BLaER1 (cell line): ENCODE measurements around the gene IRX1.

Experiments
- H3K27ac ChIP-seq: shearing (Covaris generic); formaldehyde crosslinking; 2 replicates; pipeline ENCODE4 v1.8.1; 2022
- H3K27me3 ChIP-seq: shearing (Covaris generic); formaldehyde crosslinking; 2 replicates; pipeline ENCODE4 v1.8.1; 2022
- H3K36me3 ChIP-seq: shearing (Covaris generic); formaldehyde crosslinking; 2 replicates; pipeline ENCODE4 v1.8.1; 2022
- H3K4me1 ChIP-seq: shearing (Covaris generic); formaldehyde crosslinking; 2 replicates; pipeline ENCODE4 v1.8.1; 2022
- H3K4me2 ChIP-seq: shearing (Covaris generic); formaldehyde crosslinking; 2 replicates; pipeline ENCODE4 v1.8.1; 2022
- H3K4me3 ChIP-seq: shearing (Covaris generic); formaldehyde crosslinking; 2 replicates; pipeline ENCODE4 v1.8.1; 2022
- H3K9ac ChIP-seq: shearing (Covaris generic); formaldehyde crosslinking; 2 replicates; pipeline ENCODE4 v1.8.1; 2022
- H3K9me3 ChIP-seq: shearing (Covaris generic); formaldehyde crosslinking; 2 replicates; pipeline ENCODE4 v1.8.1; 2022
- H4K20me1 ChIP-seq: shearing (Covaris generic); formaldehyde crosslinking; 2 replicates; pipeline ENCODE4 v1.8.1; 2022
- Cebpa-rat ChIP-seq: shearing (Covaris generic); IDR thresholded peaks from 2 replicates; pipeline ENCODE4 v1.8.1; 2022

The IRX1 gene

GRCh38 chr5:3607541-3608181 is 12.0 kb downstream of the IRX1 start:
- Histone ChIP-seq H3K9ac (no peak overlapping the region), H4K20me1 (peaks cover 64% of the 10 kb centered on the region), H3K4me2 (peak overlapping the region; percentile 91), H3K27me3 (peaks cover 40% of the 10 kb centered on the region), H3K36me3 (peaks cover 36% of the 10 kb centered on the region), H3K27ac (peak overlapping the region; percentile 57; the same call in 1 of the 2 replicates), H3K9me3 (no peaks in the 10 kb centered on the region; the same call in 1 of the 2 replicates), H3K4me3 (no peak overlapping the region), H3K4me1 (peaks cover 80% of the 10 kb centered on the region)
- no peak for TF ChIP-seq Cebpa-rat

- TF ChIP-seq Cebpa-rat: peak; percentile 21; the same call in 1 of the 2 replicates
- H3K4me1 ChIP-seq: peaks cover 67% of the 10 kb centered on the region
- peak overlapping the region; percentile 49; the same call in 1 of the 2 replicates for H3K9ac ChIP-seq
Observed at GRCh38 chr5:3609120-3609681, 13.6 kb downstream of the IRX1 start.

GRCh38 chr5:3612591-3613042 is 17.0 kb downstream of the IRX1 start:
- no peaks in the 10 kb centered on the region for H3K9me3 ChIP-seq
- no peak overlapping the region for H3K27ac ChIP-seq
- peaks cover 45% of the 10 kb centered on the region for H3K36me3 ChIP-seq
- H3K4me3 ChIP-seq: no peak overlapping the region
- H3K9ac ChIP-seq: no peak overlapping the region
- H4K20me1 ChIP-seq: peaks cover 14% of the 10 kb centered on the region
- H3K4me1 ChIP-seq: peaks cover 47% of the 10 kb centered on the region
- no peak overlapping the region for H3K4me2 ChIP-seq
- no peak for TF ChIP-seq Cebpa-rat
- H3K27me3 ChIP-seq: no peaks in the 10 kb centered on the region

More at GRCh38 chr5:3609120-3609681, 13.6 kb downstream of the IRX1 start:
- Histone ChIP-seq H4K20me1 (peaks cover 48% of the 10 kb centered on the region), H3K9me3 (no peaks in the 10 kb centered on the region; the same call in 1 of the 2 replicates), H3K27ac (peak overlapping the region; percentile 57), H3K36me3 (peaks cover 29% of the 10 kb centered on the region), H3K4me2 (peak overlapping the region; percentile 91), H3K4me3 (peak overlapping the region; percentile 40), H3K27me3 (peaks cover 24% of the 10 kb centered on the region)

- Histone ChIP-seq H3K27ac (no peak overlapping the region), H3K4me1 (peaks cover 36% of the 10 kb centered on the region), H3K36me3 (peaks cover 46% of the 10 kb centered on the region)
Observed at GRCh38 chr5:3613726-3614125, 18.1 kb downstream of the IRX1 start.

DNA sequence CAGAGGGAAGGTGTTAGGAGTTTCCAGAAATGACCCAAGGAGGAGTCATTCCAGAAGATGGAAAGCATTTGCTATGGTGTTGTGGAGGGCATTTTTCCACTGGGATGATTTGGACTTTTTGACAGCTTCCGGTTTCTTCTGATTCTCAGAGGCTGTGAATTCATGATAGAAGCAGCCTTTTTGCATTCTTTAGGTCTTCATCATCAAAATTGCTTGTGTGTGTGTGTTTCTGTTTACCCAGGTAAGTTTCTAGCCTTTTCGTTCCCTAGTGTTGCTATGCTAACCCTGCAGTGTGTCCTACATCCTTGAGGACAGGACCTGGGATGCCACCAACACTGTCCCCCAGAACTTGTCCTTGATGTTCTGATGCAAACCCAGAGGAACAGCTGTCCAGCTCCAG is 19.6 kb downstream of the IRX1 start:
- Histone ChIP-seq H4K20me1 (no peaks in the 10 kb centered on the region), H3K27ac (no peak overlapping the region), H3K9ac (no peak overlapping the region), H3K4me2 (no peak overlapping the region), H3K36me3 (peaks cover 49% of the 10 kb centered on the region), H3K9me3 (no peaks in the 10 kb centered on the region), H3K4me1 (peaks cover 21% of the 10 kb centered on the region), H3K27me3 (no peaks in the 10 kb centered on the region), H3K4me3 (no peak overlapping the region)
- no peak for TF ChIP-seq Cebpa-rat

More at GRCh38 chr5:3613726-3614125, 18.1 kb downstream of the IRX1 start:
- Histone ChIP-seq H4K20me1 (0 out of 2 replicates have a peak, but pooled peaks cover 3% of the 10 kb centered on the region), H3K4me3 (no peak overlapping the region), H3K4me2 (no peak overlapping the region), H3K9ac (no peak overlapping the region), H3K27me3 (no peaks in the 10 kb centered on the region), H3K9me3 (no peaks in the 10 kb centered on the region)
- TF ChIP-seq Cebpa-rat: no peak

DNA sequence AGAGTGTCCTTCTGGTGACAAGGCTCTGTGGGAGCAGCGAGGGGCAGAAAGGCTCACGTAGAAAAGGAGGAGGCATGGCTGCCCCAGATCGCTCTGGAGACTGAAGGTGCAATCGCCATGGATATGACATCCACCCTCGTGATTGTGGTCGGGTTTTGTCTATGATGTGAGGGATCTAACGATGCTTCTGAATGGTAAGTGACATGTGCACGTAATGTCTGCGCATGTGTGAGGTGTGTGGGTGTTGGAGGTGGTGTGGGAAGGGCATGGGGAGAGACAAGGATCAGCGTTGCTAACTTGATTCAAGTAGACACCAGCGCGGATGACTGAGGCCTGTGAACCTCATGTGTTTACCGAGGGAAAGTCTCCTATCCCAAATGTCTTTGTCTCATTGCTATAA is 20.2 kb downstream of the IRX1 start:
- H4K20me1 ChIP-seq: no peaks in the 10 kb centered on the region
- no peak overlapping the region for H3K27ac ChIP-seq
- no peaks in the 10 kb centered on the region for H3K9me3 ChIP-seq
- TF ChIP-seq Cebpa-rat: no peak
- no peak overlapping the region for H3K4me3 ChIP-seq
- peaks cover 15% of the 10 kb centered on the region for H3K4me1 ChIP-seq
- peaks cover 47% of the 10 kb centered on the region for H3K36me3 ChIP-seq
- H3K9ac ChIP-seq: no peak overlapping the region
- H3K27me3 ChIP-seq: no peaks in the 10 kb centered on the region
- no peak overlapping the region for H3K4me2 ChIP-seq

DNA sequence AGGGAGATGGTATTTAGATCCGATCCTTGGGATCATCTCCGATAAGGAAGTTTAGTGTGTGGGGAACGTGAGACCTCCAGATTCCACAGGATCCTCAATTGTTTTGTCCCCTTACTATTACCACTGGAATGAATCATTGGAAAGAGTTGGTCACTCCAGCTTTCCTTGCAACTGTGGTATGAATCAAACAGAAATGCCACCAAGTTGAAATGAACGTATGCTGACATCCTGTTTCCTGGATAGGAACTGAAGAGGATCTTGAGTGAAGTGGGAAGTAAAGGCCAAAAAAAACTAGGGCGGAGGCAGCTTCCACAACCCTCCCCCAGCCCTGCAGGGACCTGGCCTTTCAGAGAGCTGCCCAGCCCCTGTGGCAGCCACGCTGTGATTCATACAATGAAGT is 23.9 kb downstream of the IRX1 start:
- Histone ChIP-seq H3K9ac (no peak overlapping the region), H3K4me3 (no peak overlapping the region), H3K36me3 (peaks cover 49% of the 10 kb centered on the region), H3K27ac (0 out of 2 replicates have a peak overlapping the region, but pooled peaks have one; percentile 20), H3K9me3 (no peaks in the 10 kb centered on the region), H3K27me3 (no peaks in the 10 kb centered on the region), H4K20me1 (no peaks in the 10 kb centered on the region), H3K4me2 (no peak overlapping the region), H3K4me1 (peaks cover 15% of the 10 kb centered on the region)
- TF ChIP-seq Cebpa-rat: no peak

DNA sequence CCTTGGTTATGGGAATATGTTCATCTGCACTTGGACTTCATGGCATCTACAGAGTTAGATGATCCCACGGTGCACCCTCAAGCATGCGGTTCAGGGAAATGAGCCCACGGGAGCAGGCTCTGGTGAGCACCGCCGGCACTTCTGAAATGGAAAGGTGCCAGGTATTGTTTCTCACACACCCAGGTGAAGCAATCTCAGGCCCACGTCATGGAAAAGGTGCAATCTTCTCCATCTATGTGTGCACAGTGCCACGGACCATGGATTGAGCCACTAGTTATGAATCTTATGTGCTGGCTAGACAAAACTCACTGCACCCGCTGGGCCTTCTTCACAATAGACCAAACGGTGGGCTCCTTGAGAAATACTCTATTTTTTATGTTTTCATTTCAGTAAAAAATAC is 27.3 kb downstream of the IRX1 start:
- Histone ChIP-seq H3K4me3 (no peak overlapping the region), H3K9me3 (no peaks in the 10 kb centered on the region), H3K9ac (no peak overlapping the region), H3K27ac (no peak overlapping the region), H3K27me3 (no peaks in the 10 kb centered on the region), H3K36me3 (peaks cover 20% of the 10 kb centered on the region; the same call in 1 of the 2 replicates), H3K4me1 (no peaks in the 10 kb centered on the region), H3K4me2 (no peak overlapping the region), H4K20me1 (no peaks in the 10 kb centered on the region)
- no peak for TF ChIP-seq Cebpa-rat

GRCh38 chr5:3625626-3626025 is 30.0 kb downstream of the IRX1 start:
- Histone ChIP-seq H4K20me1 (no peaks in the 10 kb centered on the region), H3K4me3 (no peak overlapping the region)

DNA sequence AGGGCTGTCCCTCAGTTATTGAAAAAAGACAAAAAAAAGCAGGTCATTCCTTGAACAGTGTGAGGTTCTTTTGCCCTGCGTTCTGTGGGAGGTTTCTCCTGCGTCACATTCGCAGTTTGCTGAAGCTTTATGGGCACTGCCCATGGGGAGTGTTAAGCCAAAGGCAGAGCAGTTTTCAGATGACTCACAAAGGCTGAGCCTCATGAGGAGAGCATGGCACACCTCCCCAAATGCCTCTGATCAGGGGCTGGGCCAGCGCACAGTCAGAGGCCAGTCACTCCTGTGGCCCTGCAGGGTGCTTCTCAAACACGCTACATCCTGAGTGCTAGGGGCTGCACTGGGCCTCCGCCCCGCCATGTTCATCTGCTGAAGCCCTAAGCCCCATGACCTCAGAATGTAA is 38.4 kb downstream of the IRX1 start:
- H4K20me1 ChIP-seq: no peaks in the 10 kb centered on the region
- 0 out of 2 replicates have a peak, but pooled peaks cover 5% of the 10 kb centered on the region for H3K9me3 ChIP-seq
- no peak overlapping the region for H3K4me3 ChIP-seq
- no peak for TF ChIP-seq Cebpa-rat
- no peak overlapping the region for H3K4me2 ChIP-seq
- no peaks in the 10 kb centered on the region for H3K27me3 ChIP-seq
- H3K36me3 ChIP-seq: no peaks in the 10 kb centered on the region
- H3K27ac ChIP-seq: no peak overlapping the region
- no peak overlapping the region for H3K9ac ChIP-seq
- no peaks in the 10 kb centered on the region for H3K4me1 ChIP-seq

More at GRCh38 chr5:3625626-3626025, 30.0 kb downstream of the IRX1 start:
- Histone ChIP-seq H3K4me1 (no peaks in the 10 kb centered on the region), H3K9ac (no peak overlapping the region), H3K9me3 (no peaks in the 10 kb centered on the region), H3K4me2 (no peak overlapping the region), H3K27ac (no peak overlapping the region), H3K27me3 (no peaks in the 10 kb centered on the region), H3K36me3 (peaks cover 13% of the 10 kb centered on the region; the same call in 1 of the 2 replicates)
- no peak for TF ChIP-seq Cebpa-rat
